Ectodermal cell (in vitro differentiated cells): Measurements from ENCODE around the gene VGLL4. TPM values are rescaled to one million over a fixed set of nuclear protein-coding genes. Genes with fewer than 3 reads are reported as not detected.
A peak's percentile ranks its signal among the peaks of the same experiment; 100 is the strongest.
"Not testable (repeated sequence)": the region's sequence is repeated elsewhere in the genome, so short reads cannot be mapped to it uniquely, and the experiment has no call there.

ENCODE experiments used
- H3K27ac ChIP-seq: 2 replicates; pipeline ENCODE4 v1.7.0; 2013; ENCODE audit warnings: mild to moderate bottlenecking, low read depth, low read length; ENCODE audit not compliant: insufficient read depth, poor library complexity, severe bottlenecking
- H3K27me3 ChIP-seq: 2 replicates; pipeline ENCODE4 v1.7.0; 2013; ENCODE audit warnings: mild to moderate bottlenecking, low read length; ENCODE audit not compliant: insufficient read depth, control insufficient read depth, poor library complexity, severe bottlenecking
- H3K36me3 ChIP-seq: one replicate; pipeline ENCODE4 v1.7.0; 2013; ENCODE audit warnings: low read length; ENCODE audit not compliant: control insufficient read depth, insufficient read depth
- H3K4me1 ChIP-seq: one replicate; pipeline ENCODE4 v1.7.0; 2013; ENCODE audit warnings: low read length; ENCODE audit not compliant: control insufficient read depth, insufficient read depth
- H3K4me3 ChIP-seq: 2 replicates; pipeline ENCODE4 v1.7.0; 2013; ENCODE audit warnings: low read depth, low read length, control low read depth; ENCODE audit not compliant: insufficient read depth
- H3K9me3 ChIP-seq: 2 replicates; pipeline ENCODE4 v1.7.0; 2013; ENCODE audit warnings: mild to moderate bottlenecking, low read length, moderate library complexity; ENCODE audit not compliant: control insufficient read depth
- WGBS, 2 experiments: methylation state at CpG; one replicate each; pipeline ENCODE4 v1.1.7; 2013; ENCODE audit warnings: missing lambda C conversion rate in 2 of 2; 5-methylcytosine and 5-hydroxymethylcytosine counted together
- polyA plus RNA-seq, 4 experiments: library from polyadenylated mRNA; stranded (reverse); fragments of 50-300 nt; gene quantifications; one replicate each; pipeline ENCODE4 v1.2.3, GENCODE V29; 2013

VGLL4 gene, protein sequence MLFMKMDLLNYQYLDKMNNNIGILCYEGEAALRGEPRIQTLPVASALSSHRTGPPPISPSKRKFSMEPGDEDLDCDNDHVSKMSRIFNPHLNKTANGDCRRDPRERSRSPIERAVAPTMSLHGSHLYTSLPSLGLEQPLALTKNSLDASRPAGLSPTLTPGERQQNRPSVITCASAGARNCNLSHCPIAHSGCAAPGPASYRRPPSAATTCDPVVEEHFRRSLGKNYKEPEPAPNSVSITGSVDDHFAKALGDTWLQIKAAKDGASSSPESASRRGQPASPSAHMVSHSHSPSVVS
- polyA plus RNA-seq (2013, experiment 1 of 4), result 68.2 TPM
- polyA plus RNA-seq (2013, experiment 2 of 4), result 67.9 TPM
- 58.8 TPM for polyA plus RNA-seq (2013, experiment 3 of 4)
- 62.5 TPM for polyA plus RNA-seq (2013, experiment 4 of 4)

DNA sequence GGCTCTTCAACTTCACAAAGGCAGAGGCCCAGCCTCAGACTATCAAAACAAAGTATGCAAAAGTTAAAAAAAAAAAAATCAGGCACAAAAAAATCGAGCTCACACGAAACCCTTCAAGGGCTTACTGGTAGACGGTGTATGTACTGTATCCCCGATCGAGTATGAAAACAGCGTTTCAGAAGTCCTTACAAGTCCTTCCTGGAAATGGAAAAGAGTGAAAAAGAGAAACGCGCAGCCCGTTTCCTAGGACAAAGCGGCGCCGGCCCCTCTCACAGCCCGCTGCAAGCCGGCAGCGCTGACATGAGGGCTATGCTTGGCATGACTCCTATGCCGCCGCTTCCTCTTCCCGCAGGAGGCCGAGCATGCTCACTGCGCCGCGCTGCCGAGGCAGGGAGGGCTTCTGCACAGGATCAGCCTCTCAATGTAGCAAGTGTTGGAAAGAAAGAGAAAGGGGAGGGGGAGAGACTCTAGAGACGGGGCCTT is at the start of gene VGLL4:
VGLL4 (minus strand) TSS at position 311 of the 483 bp plus-strand sequence. CDS start 397 bp downstream, outside the sequence.
- Histone ChIP-seq H3K4me1 (peaks cover 17% of the 10 kb centered on the region), H3K27me3 (no peaks in the 10 kb centered on the region), H3K4me3 (peak within 1 kb of the TSS; percentile 97), H3K9me3 (no peaks in the 10 kb centered on the region), H3K36me3 (no peaks in the 10 kb centered on the region), H3K27ac (peak within 1 kb of the TSS; percentile 95)
- 0 to 1% methylated on average over 24 of the region's 24 CpGs for WGBS, 2 experiments

DNA sequence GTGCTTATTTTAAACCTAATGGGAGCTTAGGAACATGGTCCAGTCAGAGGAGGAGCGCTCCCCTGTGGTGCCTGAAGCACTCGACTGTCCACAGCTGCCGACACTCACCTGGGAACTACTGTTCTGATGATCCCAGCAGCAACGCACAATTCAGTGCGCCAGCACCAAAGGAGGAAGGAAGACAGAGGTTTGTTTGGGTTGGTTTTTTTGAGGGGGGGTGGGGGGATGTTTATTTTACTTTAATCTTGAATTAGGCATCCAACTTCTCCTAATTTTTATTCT is 48.8 kb upstream of the VGLL4 start:
- Histone ChIP-seq H3K4me1 (no peaks in the 10 kb centered on the region), H3K27ac (no peak overlapping the region), H3K36me3 (no peaks in the 10 kb centered on the region), H3K27me3 (no peaks in the 10 kb centered on the region), H3K4me3 (no peak overlapping the region), H3K9me3 (no peaks in the 10 kb centered on the region)
- 72 to 73% methylated on average over 5 of the region's 5 CpGs for WGBS, 2 experiments

DNA sequence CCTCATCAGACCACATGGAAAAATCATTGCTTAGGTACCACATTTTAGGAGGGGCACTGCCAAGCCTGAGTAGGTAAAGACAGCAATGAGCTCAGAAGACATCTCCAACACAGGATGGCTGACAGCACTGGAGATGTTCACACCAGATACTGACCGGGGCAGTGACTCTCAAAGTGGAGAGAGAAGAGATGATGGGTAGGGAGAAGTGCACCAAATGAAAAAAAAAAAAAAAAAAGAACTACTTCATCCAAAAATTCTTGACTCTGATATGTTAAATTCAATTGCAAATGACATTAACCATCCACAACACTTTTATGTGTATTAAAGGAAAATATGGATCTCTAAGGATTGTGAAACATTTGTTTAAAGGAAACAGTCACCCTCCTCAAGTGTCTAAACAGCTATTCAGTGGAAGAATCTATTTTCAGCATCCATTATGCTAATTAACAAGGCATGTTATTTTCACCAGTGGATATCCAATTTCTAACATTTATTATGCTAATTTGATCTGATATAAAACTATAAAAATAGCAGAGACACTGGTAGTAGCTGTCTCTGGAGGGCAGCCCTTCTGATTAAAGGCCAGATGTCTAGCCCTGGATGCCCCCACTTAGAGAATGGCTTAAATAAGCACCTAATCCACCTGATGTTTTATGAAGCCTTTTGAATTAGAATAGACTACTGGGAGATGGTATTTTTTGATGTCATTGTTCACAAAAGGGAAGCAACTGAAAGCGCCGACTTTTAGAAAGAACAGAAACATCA is 48.2 kb upstream of the VGLL4 start:
- no peaks in the 10 kb centered on the region for H3K9me3 ChIP-seq
- no peaks in the 10 kb centered on the region for H3K4me1 ChIP-seq
- no peaks in the 10 kb centered on the region for H3K27me3 ChIP-seq
- no peak overlapping the region for H3K4me3 ChIP-seq
- 88 to 94% methylated on average over 2 to 3 of the region's 3 CpGs for WGBS, 2 experiments
- no peak overlapping the region for H3K27ac ChIP-seq
- H3K36me3 ChIP-seq, result no peaks in the 10 kb centered on the region

DNA sequence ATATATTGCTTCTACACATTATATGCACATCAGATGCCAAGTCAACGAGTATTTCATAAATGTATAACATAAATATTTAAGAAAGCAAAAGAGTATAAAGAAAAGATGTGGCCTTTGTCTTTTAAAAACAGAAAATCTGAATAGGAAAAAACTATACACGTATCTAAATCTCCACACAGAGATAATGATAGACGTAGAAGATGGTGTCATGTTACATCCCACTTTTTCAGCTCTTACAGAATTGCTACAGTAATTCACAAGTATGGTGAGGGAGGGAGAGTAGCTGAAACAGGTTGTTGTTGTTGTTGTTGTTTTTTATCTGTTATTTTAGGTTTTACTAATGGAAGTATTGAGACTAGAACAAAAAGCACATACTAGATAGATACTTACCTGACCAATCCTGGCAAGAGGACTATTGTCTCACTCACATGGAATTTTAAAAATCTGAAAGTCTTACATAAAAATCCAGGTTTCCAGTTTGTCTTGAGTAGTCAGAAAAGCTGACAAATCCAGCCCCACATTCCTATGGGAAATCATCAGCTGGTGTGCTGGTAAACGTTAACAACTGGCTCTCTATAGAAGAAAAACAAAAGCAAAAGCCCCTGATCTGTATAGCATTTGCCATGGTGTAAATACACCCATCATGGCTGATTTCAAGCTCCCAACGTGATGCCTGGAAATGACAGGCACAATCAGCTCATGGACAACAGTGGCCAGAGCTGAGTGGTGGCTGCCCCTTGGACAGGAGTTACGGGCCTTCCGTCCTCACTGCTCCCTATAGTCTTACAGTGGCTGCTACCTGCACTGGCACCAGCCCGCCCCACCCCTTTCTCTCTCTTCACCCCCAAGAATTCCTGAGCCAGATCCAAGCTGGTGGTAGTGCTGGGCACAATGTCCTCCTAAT is 47.4 kb upstream of the VGLL4 start:
- no peaks in the 10 kb centered on the region for H3K27me3 ChIP-seq
- H3K27ac ChIP-seq, result no peak overlapping the region
- WGBS, 2 experiments, result 72 to 79% methylated on average over 5 to 7 of the region's 8 CpGs
- no peaks in the 10 kb centered on the region for H3K9me3 ChIP-seq
- no peak overlapping the region for H3K4me3 ChIP-seq
- no peaks in the 10 kb centered on the region for H3K4me1 ChIP-seq
- no peaks in the 10 kb centered on the region for H3K36me3 ChIP-seq

DNA sequence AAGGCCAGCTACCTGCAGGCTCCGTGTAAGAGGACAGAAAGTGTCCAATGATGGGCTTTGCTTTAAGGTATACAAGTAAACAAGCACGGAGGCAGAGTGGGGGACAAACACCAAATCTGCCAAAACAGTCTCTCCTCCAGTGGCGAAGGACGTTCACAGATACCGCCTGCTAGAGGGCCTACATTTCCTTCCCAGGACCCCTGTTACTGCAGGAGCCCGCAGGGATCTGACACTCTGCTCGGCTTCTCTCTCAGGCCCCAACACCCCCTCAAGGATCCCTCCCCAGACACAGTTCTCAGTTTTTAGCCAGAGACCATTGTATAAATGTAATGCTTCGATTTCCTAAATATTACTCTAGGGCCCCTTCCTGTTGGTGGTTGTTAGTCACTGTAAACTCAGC is 46.0 kb upstream of the VGLL4 start:
- H3K9me3 ChIP-seq, result no peaks in the 10 kb centered on the region
- H3K4me3 ChIP-seq, result no peak overlapping the region
- H3K4me1 ChIP-seq, result no peaks in the 10 kb centered on the region
- H3K36me3 ChIP-seq, result no peaks in the 10 kb centered on the region
- WGBS, 2 experiments, result 70 to 72% methylated on average over 8 of the region's 8 CpGs
- no peak overlapping the region for H3K27ac ChIP-seq
- no peaks in the 10 kb centered on the region for H3K27me3 ChIP-seq

DNA sequence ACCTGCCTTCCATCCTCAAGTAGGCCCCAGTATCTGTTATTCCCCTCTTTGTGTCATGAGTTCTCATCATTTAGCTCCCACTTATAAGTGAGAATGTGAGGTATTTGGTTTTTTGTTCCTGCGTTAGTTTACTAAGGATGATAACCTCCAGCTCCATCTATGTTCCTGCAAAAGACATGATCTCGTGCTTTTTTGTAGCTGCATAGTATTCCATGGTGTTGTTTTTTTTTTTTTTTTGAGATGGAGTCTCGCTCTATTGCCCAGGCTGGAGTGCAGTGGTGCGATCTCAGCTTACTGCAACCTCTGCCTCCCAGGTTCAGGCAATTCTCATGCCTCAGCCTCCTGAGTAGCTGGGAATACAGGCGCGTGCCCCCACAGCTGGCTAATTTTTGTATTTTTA is 41.3 kb upstream of the VGLL4 start:
- not testable (repeated sequence) for H3K36me3 ChIP-seq, H3K27ac ChIP-seq, H3K9me3 ChIP-seq, H3K4me3 ChIP-seq, H3K4me1 ChIP-seq, H3K27me3 ChIP-seq
- 94 to 95% methylated on average over 6 of the region's 6 CpGs for WGBS, 2 experiments

DNA sequence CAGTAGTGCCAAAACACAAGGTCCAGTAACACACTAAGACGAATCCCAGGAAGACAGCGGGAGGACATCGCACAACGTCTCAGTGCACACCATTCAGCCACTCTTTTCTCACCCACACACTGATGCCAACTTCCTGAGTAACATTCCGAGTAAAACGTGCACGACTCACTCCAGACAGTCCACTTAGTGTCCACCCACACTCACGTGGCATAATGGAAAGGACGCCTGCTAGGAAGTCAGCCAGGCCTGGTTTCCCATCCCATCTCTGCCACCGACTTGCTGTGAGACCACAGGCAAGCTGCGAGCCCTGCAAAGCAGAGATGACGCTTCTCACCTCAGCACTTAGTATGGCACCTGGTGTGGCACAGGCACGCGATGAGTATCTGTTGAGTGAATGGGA is 36.8 kb upstream of the VGLL4 start:
- 81 to 85% methylated on average over 14 of the region's 14 CpGs for WGBS, 2 experiments
- Histone ChIP-seq H3K27ac (no peak overlapping the region), H3K9me3 (no peaks in the 10 kb centered on the region), H3K4me3 (no peak overlapping the region), H3K27me3 (no peaks in the 10 kb centered on the region), H3K36me3 (no peaks in the 10 kb centered on the region), H3K4me1 (no peaks in the 10 kb centered on the region)

DNA sequence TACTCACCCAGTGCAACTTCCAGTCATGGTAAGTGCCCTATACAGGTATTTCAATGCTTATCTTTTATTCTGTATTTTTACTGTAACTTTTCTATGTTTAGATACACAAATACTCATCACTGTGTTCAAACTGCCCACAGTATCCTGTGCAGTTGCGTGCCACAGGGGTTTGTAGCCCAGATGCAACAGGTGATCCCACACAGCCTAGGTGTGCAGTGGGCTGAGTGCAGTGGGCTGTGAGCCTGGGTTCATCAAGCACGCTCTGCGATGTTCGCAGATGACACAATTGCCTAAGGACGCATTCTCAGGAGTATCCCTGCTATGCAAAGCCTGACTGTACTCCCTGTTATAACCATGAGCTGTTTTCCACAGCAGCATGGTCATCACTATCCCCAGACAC is 36.2 kb upstream of the VGLL4 start:
- Histone ChIP-seq H3K9me3 (no peaks in the 10 kb centered on the region), H3K27ac (no peak overlapping the region), H3K36me3 (no peaks in the 10 kb centered on the region), H3K27me3 (no peaks in the 10 kb centered on the region), H3K4me3 (no peak overlapping the region), H3K4me1 (no peaks in the 10 kb centered on the region)
- WGBS, 2 experiments, result 96% methylated on average over 5 of the region's 5 CpGs

DNA sequence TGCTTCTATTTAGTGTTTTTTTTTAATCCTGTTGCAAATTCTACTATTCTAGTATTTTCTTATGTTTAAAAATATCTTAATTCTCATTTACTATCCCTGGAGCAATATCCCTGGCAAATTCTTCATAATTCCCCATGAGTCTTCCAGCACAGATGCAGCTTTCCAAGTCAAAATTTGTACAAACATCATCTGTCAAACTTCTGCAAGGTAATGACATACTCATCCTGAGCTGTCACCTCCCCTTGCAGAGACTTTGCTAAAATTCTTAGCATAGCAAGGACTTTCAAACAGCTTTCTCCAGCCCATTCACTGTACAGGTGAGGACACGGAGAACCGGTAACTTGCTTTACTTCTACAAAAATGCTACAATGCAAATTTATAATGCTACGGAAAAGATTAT is 28.6 kb upstream of the VGLL4 start:
- Histone ChIP-seq H3K27ac (no peak overlapping the region), H3K9me3 (no peaks in the 10 kb centered on the region), H3K4me1 (no peaks in the 10 kb centered on the region), H3K36me3 (no peaks in the 10 kb centered on the region), H3K27me3 (no peaks in the 10 kb centered on the region), H3K4me3 (no peak overlapping the region)
- WGBS, 2 experiments, result 95 to 96% methylated on average over 3 of the region's 3 CpGs

DNA sequence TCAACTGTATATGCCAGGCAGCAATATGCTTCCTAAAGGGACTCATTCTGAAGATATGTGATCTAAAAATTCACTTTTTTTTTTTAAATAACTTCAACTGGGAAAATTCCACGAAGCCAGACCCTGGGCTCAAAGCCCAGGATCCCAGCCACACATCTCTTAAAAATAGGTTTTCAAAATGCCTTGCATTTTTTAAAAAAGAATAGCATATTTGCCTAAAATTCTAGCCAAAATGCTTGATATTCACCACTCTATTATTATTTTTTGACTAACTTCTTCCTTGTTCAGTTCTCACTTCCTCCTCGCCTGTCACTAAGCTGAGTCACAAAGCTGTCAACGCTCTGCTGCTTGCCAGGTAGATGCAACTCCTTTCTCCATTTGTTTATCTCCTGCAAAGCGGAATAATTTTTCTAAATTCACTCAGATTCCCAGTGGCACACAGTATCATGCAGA is 28.0 kb upstream of the VGLL4 start:
- Histone ChIP-seq H3K27ac (no peak overlapping the region), H3K9me3 (no peaks in the 10 kb centered on the region), H3K4me3 (no peak overlapping the region), H3K4me1 (no peaks in the 10 kb centered on the region), H3K36me3 (no peaks in the 10 kb centered on the region), H3K27me3 (no peaks in the 10 kb centered on the region)
- 92 to 96% methylated on average over 4 of the region's 4 CpGs for WGBS, 2 experiments
